ENCODE data around the gene TMOD1.

DNA sequence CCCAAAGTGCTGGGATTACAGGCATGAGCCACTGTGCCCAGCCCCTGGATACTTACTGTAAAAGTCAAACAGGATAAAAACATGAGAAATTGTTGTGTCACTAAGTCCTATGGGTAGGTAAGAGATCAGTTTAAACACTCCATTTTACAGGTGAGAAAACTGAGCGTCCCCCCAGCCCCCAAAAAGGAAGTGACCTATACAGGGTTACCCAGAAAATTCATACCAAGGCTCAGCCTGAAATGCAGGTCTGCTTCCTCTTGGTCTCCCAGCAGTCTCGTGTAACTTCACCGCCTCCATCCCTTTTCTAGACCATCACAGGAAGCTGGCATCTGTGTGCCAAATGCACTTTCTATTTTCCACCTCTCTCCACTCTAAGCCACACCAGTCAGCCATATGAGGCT, 57.2 kb downstream of the TMOD1 start:
- TF ChIP-seq, protein P1, sequence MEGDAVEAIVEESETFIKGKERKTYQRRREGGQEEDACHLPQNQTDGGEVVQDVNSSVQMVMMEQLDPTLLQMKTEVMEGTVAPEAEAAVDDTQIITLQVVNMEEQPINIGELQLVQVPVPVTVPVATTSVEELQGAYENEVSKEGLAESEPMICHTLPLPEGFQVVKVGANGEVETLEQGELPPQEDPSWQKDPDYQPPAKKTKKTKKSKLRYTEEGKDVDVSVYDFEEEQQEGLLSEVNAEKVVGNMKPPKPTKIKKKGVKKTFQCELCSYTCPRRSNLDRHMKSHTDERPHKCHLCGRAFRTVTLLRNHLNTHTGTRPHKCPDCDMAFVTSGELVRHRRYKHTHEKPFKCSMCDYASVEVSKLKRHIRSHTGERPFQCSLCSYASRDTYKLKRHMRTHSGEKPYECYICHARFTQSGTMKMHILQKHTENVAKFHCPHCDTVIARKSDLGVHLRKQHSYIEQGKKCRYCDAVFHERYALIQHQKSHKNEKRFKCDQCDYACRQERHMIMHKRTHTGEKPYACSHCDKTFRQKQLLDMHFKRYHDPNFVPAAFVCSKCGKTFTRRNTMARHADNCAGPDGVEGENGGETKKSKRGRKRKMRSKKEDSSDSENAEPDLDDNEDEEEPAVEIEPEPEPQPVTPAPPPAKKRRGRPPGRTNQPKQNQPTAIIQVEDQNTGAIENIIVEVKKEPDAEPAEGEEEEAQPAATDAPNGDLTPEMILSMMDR (IDR thresholded peaks at IDR 0.05 in 2 of 3, conservative IDR thresholded peaks at IDR 0.05 in 1 of 3; ENCODE audit: insufficient read depth in 2 of 3, low read depth in 1 of 3, low read length in 3 of 3), result no peak
- no peak for TF ChIP-seq ZFX (CRISPR knock-in tag; IDR thresholded peaks at IDR 0.05)
- no peak for TF ChIP-seq CBX8 (IDR thresholded peaks at IDR 0.05; ENCODE audit: borderline replicate concordance, extremely low read depth, low read depth, low read length, poor library complexity, severe bottlenecking)
- no peak for TF ChIP-seq RBFOX2 (IDR thresholded peaks at IDR 0.05; ENCODE audit: low read depth, low read length)
- no peak for TF ChIP-seq NFXL1 (CRISPR knock-in tag; IDR thresholded peaks at IDR 0.05)
- no peak for TF ChIP-seq ZNF274 (IDR thresholded peaks at IDR 0.05; ENCODE audit: borderline replicate concordance, low read depth, low read length)
- TF ChIP-seq GABPB2 (CRISPR knock-in tag; conservative IDR thresholded peaks at IDR 0.05), result no peak
- no peak for TF ChIP-seq SMARCA4 (IDR thresholded peaks at IDR 0.05)

Measured in K562 (cell line).